ENCODE results near the gene OST4. TPM values are rescaled to one million over a fixed set of nuclear protein-coding genes. Genes with fewer than 3 reads are reported as not detected.
A peak's percentile ranks its signal among the peaks of the same experiment; 100 is the strongest.

The OST4 gene
- total and polyA plus RNA-seq, 10 of the 15 experiments (the other 5 are each of a cell fraction or from before 2014, with no cell fraction given): 270 to 1,543 (median 523) TPM

DNA sequence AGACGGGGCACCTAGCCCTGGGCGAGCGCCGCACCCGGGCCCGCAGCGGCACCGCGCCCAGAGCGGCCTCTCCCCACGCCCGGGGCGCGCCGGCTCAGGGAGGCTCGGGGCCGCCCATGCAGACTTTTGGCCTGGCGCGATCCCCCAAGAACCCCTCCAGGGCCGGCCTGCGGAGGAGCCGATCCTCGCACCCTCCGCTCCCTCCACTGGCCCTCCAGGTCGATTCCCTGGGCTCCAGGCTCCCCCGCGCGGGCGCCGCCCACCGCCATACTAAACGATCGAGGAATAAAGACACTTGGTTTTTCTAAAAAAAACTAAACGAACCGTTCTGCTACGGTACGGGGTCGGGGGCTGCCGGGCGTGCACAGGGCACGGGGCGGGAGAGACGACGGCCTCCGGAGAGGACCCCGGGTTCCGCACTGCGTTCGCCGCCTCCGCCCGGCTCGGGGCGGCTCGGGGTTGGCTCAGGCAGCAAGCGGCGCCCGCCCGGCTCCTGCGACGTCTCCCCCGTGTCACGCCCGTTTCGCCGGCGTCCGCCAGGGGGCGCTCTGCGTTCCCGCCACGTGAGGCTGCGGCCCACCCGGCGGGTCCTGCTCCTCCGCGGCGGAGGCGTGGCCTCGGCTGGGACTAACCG lies 14.8 kb upstream of the OST4 start (continued):
- TF ChIP-seq, protein P1, sequence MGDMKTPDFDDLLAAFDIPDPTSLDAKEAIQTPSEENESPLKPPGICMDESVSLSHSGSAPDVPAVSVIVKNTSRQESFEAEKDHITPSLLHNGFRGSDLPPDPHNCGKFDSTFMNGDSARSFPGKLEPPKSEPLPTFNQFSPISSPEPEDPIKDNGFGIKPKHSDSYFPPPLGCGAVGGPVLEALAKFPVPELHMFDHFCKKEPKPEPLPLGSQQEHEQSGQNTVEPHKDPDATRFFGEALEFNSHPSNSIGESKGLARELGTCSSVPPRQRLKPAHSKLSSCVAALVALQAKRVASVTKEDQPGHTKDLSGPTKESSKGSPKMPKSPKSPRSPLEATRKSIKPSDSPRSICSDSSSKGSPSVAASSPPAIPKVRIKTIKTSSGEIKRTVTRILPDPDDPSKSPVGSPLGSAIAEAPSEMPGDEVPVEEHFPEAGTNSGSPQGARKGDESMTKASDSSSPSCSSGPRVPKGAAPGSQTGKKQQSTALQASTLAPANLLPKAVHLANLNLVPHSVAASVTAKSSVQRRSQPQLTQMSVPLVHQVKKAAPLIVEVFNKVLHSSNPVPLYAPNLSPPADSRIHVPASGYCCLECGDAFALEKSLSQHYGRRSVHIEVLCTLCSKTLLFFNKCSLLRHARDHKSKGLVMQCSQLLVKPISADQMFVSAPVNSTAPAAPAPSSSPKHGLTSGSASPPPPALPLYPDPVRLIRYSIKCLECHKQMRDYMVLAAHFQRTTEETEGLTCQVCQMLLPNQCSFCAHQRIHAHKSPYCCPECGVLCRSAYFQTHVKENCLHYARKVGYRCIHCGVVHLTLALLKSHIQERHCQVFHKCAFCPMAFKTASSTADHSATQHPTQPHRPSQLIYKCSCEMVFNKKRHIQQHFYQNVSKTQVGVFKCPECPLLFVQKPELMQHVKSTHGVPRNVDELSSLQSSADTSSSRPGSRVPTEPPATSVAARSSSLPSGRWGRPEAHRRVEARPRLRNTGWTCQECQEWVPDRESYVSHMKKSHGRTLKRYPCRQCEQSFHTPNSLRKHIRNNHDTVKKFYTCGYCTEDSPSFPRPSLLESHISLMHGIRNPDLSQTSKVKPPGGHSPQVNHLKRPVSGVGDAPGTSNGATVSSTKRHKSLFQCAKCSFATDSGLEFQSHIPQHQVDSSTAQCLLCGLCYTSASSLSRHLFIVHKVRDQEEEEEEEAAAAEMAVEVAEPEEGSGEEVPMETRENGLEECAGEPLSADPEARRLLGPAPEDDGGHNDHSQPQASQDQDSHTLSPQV (IDR thresholded peaks at IDR 0.05): peak; percentile 80
- TF ChIP-seq RBBP5 (conservative IDR thresholded peaks at IDR 0.05) (no peak), WRNIP1 (IDR thresholded peaks at IDR 0.05; ENCODE audit: borderline replicate concordance, low read depth, low read length) (no peak), SMC3 (IDR thresholded peaks at IDR 0.05; ENCODE audit: borderline replicate concordance, low read length) (peak; percentile 52), NR2C1 (IDR thresholded peaks at IDR 0.05) (no peak), KDM1A (IDR thresholded peaks at IDR 0.05; ENCODE audit: borderline replicate concordance) (no peak), ESRRA (IDR thresholded peaks at IDR 0.05; ENCODE audit: low read length) (no peak), SIX5 (IDR thresholded peaks at IDR 0.05; ENCODE audit: low read depth, low read length, severe bottlenecking) (no peak), EP300 (IDR thresholded peaks at IDR 0.05; ENCODE audit: borderline replicate concordance in 1 of 2, control insufficient read depth in 1 of 2, low read depth in 2 of 2, low read length in 2 of 2) (no peak), CBX3 (IDR thresholded peaks at IDR 0.05; ENCODE audit: borderline replicate concordance, low read depth) (no peak), TCF12 (IDR thresholded peaks at IDR 0.05; ENCODE audit: low read depth, low read length) (no peak)
- TF ChIP-seq, protein P2, sequence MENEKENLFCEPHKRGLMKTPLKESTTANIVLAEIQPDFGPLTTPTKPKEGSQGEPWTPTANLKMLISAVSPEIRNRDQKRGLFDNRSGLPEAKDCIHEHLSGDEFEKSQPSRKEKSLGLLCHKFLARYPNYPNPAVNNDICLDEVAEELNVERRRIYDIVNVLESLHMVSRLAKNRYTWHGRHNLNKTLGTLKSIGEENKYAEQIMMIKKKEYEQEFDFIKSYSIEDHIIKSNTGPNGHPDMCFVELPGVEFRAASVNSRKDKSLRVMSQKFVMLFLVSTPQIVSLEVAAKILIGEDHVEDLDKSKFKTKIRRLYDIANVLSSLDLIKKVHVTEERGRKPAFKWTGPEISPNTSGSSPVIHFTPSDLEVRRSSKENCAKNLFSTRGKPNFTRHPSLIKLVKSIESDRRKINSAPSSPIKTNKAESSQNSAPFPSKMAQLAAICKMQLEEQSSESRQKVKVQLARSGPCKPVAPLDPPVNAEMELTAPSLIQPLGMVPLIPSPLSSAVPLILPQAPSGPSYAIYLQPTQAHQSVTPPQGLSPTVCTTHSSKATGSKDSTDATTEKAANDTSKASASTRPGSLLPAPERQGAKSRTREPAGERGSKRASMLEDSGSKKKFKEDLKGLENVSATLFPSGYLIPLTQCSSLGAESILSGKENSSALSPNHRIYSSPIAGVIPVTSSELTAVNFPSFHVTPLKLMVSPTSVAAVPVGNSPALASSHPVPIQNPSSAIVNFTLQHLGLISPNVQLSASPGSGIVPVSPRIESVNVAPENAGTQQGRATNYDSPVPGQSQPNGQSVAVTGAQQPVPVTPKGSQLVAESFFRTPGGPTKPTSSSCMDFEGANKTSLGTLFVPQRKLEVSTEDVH (IDR thresholded peaks at IDR 0.05; ENCODE audit: low read depth, partially characterized antibody): peak; percentile 66
- TF ChIP-seq, protein P3, sequence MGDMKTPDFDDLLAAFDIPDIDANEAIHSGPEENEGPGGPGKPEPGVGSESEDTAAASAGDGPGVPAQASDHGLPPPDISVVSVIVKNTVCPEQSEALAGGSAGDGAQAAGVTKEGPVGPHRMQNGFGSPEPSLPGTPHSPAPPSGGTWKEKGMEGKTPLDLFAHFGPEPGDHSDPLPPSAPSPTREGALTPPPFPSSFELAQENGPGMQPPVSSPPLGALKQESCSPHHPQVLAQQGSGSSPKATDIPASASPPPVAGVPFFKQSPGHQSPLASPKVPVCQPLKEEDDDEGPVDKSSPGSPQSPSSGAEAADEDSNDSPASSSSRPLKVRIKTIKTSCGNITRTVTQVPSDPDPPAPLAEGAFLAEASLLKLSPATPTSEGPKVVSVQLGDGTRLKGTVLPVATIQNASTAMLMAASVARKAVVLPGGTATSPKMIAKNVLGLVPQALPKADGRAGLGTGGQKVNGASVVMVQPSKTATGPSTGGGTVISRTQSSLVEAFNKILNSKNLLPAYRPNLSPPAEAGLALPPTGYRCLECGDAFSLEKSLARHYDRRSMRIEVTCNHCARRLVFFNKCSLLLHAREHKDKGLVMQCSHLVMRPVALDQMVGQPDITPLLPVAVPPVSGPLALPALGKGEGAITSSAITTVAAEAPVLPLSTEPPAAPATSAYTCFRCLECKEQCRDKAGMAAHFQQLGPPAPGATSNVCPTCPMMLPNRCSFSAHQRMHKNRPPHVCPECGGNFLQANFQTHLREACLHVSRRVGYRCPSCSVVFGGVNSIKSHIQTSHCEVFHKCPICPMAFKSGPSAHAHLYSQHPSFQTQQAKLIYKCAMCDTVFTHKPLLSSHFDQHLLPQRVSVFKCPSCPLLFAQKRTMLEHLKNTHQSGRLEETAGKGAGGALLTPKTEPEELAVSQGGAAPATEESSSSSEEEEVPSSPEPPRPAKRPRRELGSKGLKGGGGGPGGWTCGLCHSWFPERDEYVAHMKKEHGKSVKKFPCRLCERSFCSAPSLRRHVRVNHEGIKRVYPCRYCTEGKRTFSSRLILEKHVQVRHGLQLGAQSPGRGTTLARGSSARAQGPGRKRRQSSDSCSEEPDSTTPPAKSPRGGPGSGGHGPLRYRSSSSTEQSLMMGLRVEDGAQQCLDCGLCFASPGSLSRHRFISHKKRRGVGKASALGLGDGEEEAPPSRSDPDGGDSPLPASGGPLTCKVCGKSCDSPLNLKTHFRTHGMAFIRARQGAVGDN (IDR thresholded peaks at IDR 0.05): no peak; the same call in 1 of the 2 replicates
- TF ChIP-seq, protein P4, sequence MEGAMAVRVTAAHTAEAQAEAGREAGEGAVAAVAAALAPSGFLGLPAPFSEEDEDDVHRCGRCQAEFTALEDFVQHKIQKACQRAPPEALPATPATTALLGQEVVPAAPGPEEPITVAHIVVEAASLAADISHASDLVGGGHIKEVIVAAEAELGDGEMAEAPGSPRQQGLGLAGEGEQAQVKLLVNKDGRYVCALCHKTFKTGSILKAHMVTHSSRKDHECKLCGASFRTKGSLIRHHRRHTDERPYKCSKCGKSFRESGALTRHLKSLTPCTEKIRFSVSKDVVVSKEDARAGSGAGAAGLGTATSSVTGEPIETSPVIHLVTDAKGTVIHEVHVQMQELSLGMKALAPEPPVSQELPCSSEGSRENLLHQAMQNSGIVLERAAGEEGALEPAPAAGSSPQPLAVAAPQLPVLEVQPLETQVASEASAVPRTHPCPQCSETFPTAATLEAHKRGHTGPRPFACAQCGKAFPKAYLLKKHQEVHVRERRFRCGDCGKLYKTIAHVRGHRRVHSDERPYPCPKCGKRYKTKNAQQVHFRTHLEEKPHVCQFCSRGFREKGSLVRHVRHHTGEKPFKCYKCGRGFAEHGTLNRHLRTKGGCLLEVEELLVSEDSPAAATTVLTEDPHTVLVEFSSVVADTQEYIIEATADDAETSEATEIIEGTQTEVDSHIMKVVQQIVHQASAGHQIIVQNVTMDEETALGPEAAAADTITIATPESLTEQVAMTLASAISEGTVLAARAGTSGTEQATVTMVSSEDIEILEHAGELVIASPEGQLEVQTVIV (IDR thresholded peaks at IDR 0.05; ENCODE audit: borderline replicate concordance, partially characterized antibody): no peak
